Fibroblast of lung (primary cell): Measurements from ENCODE around the gene FCN2. TPM values are rescaled to one million over a fixed set of nuclear protein-coding genes. Genes with fewer than 3 reads are reported as not detected.
A peak's percentile ranks its signal among the peaks of the same experiment; 100 is the strongest.

Experiments used
- DNase-seq, 2 donors: peaks; one replicate each; pipeline versions ENCODE4 v3.0.0 to v3.0.0-alpha.2; 2010; ENCODE audit warnings: low read depth in 2 of 2
- H2AFZ ChIP-seq: 2 replicates; pipeline ENCODE4 v1.5.1; 2012; ENCODE audit warnings: low read length, control low read depth, inconsistent platforms
- H3K27ac ChIP-seq: 2 replicates; pipeline ENCODE4 v1.5.1; 2011; ENCODE audit warnings: low read length, control low read depth; ENCODE audit not compliant: insufficient read depth
- H3K27me3 ChIP-seq: 2 replicates; pipeline ENCODE4 v1.5.1; 2011; ENCODE audit warnings: mild to moderate bottlenecking, low read length; ENCODE audit not compliant: control insufficient read depth, insufficient read depth
- H3K36me3 ChIP-seq: 2 replicates; pipeline ENCODE4 v1.5.1; 2011; ENCODE audit warnings: low read length; ENCODE audit not compliant: control insufficient read depth, insufficient read depth
- H3K4me1 ChIP-seq: 2 replicates; pipeline ENCODE4 v1.5.1; 2011; ENCODE audit warnings: low read length; ENCODE audit not compliant: control insufficient read depth, insufficient read depth; ENCODE audit errors: extremely low read depth
- H3K4me2 ChIP-seq: 2 replicates; pipeline ENCODE4 v1.5.1; 2011; ENCODE audit warnings: low read length, control low read depth; ENCODE audit not compliant: insufficient read depth; ENCODE audit errors: extremely low read depth
- H3K4me3 ChIP-seq, 4 experiments: fragments of 200-600 bp in 1 of 4; sonication (generic) in 1 of 4; replicated peaks in 1 of 4; 2 replicates each; pipeline ENCODE4 v1.5.1; 2011 to 2016; ENCODE audit warnings: low read length in 4 of 4, low read depth in 3 of 4, mild to moderate bottlenecking in 3 of 4, control low read depth in 2 of 4, inconsistent platforms in 1 of 4, mixed read lengths in 1 of 4; ENCODE audit not compliant: insufficient read depth in 1 of 4; ENCODE audit errors: control extremely low read depth in 1 of 4
- H3K79me2 ChIP-seq: 2 replicates; pipeline ENCODE4 v1.5.1; 2012; ENCODE audit warnings: mild to moderate bottlenecking, low read length, inconsistent platforms; ENCODE audit not compliant: control insufficient read depth, insufficient read depth
- H3K9ac ChIP-seq: 2 replicates; pipeline ENCODE4 v1.5.1; 2011; ENCODE audit warnings: mild to moderate bottlenecking, low read length, control low read depth; ENCODE audit not compliant: insufficient read depth
- H3K9me3 ChIP-seq: 2 replicates; pipeline ENCODE4 v1.5.1; 2012; ENCODE audit warnings: low read depth, low read length; ENCODE audit not compliant: control insufficient read depth, insufficient read depth
- H4K20me1 ChIP-seq: 2 replicates; pipeline ENCODE4 v1.5.1; 2011; ENCODE audit warnings: low read length; ENCODE audit not compliant: control insufficient read depth, insufficient read depth; ENCODE audit errors: extremely low read depth
- CTCF ChIP-seq, 2 donors: IDR thresholded peaks in 1 of 2; conservative IDR thresholded peaks in 1 of 2; 1 replicate in 1 of 2; 2 replicates in 1 of 2; pipeline ENCODE4 v1.5.1; 2011 to 2012; ENCODE audit warnings: low read length in 2 of 2, control low read depth in 1 of 2, inconsistent platforms in 1 of 2, low read depth in 1 of 2, mild to moderate bottlenecking in 1 of 2
- EZH2 ChIP-seq: IDR thresholded peaks from 2 replicates; pipeline ENCODE4 v1.5.1; 2012; ENCODE audit warnings: low read length, control low read depth, mild to moderate bottlenecking; ENCODE audit errors: missing control alignments
- polyA plus RNA-seq, 2 donors: library from polyadenylated mRNA; depleted of rRNA in 1 of 2; stranded (reverse) in 1 of 2; unstranded in 1 of 2; fragments of >200 nt; gene quantifications; 2 replicates each; pipeline ENCODE4 v1.2.1, GENCODE V29; 2011 to 2012; ENCODE audit warnings: missing spikeins in 1 of 2
- total RNA-seq: library from RNA; depleted of rRNA; stranded (reverse); fragments of >200 nt; gene quantifications from 2 replicates; pipeline ENCODE4 v1.2.1, GENCODE V29; 2014

Gene FCN2
- total and polyA plus RNA-seq, 2 donors (not counting 1 experiment from before 2014, with no cell fraction given), result not detected

GRCh38 chr9:134846699-134847098 lies 33.9 kb upstream of the FCN2 start:
- Histone ChIP-seq H4K20me1 (no peaks in the 10 kb centered on the region), H3K27ac (no peak overlapping the region), H3K4me3 (no peak overlapping the region), H3K4me1 (no peaks in the 10 kb centered on the region), H3K4me2 (no peak overlapping the region), H3K79me2 (no peaks in the 10 kb centered on the region), H3K36me3 (peaks cover 15% of the 10 kb centered on the region), H3K9ac (no peak overlapping the region), H3K9me3 (no peaks in the 10 kb centered on the region), H3K27me3 (no peaks in the 10 kb centered on the region), H2AFZ (no peak overlapping the region)
- TF ChIP-seq CTCF (conservative IDR thresholded peaks at IDR 0.05 in 1 of 2, IDR thresholded peaks at IDR 0.05 in 1 of 2; ENCODE audit: low read depth in 1 of 2, low read length in 2 of 2) (no peak), EZH2 (no peak)
- no peak for DNase-seq

- no peaks in the 10 kb centered on the region for H3K9me3 ChIP-seq
- H3K27me3 ChIP-seq, result no peaks in the 10 kb centered on the region
- no peak overlapping the region for H3K4me3 ChIP-seq
- no peak for TF ChIP-seq CTCF (conservative IDR thresholded peaks at IDR 0.05 in 1 of 2, IDR thresholded peaks at IDR 0.05 in 1 of 2; ENCODE audit: low read depth in 1 of 2, low read length in 2 of 2)
- TF ChIP-seq EZH2, result no peak
- no peaks in the 10 kb centered on the region for H3K4me1 ChIP-seq
- peak in 1 of 2 donors; percentile 27 for DNase-seq
- no peak overlapping the region for H3K9ac ChIP-seq
- no peaks in the 10 kb centered on the region for H4K20me1 ChIP-seq
- H2AFZ ChIP-seq, result no peak overlapping the region
- H3K4me2 ChIP-seq, result no peak overlapping the region
- H3K27ac ChIP-seq, result no peak overlapping the region
- H3K79me2 ChIP-seq, result no peaks in the 10 kb centered on the region
- H3K36me3 ChIP-seq, result peaks cover 12% of the 10 kb centered on the region
Measured at GRCh38 chr9:134847138-134847537, 33.5 kb upstream of the FCN2 start.

GRCh38 chr9:134847752-134848432 lies 32.7 kb upstream of the FCN2 start:
- no peaks in the 10 kb centered on the region for H4K20me1 ChIP-seq

More at GRCh38 chr9:134847752-134848432, 32.7 kb upstream of the FCN2 start:
- H3K27me3 ChIP-seq, result no peaks in the 10 kb centered on the region
- H3K36me3 ChIP-seq, result peaks cover 9% of the 10 kb centered on the region
- no peak overlapping the region for H2AFZ ChIP-seq
- H3K27ac ChIP-seq, result no peak overlapping the region
- no peak overlapping the region for H3K4me2 ChIP-seq
- DNase-seq, result no peak
- TF ChIP-seq EZH2 (no peak), CTCF (conservative IDR thresholded peaks at IDR 0.05 in 1 of 2, IDR thresholded peaks at IDR 0.05 in 1 of 2; ENCODE audit: low read depth in 1 of 2, low read length in 2 of 2) (no peak)
- H3K9me3 ChIP-seq, result no peaks in the 10 kb centered on the region
- no peaks in the 10 kb centered on the region for H3K4me1 ChIP-seq
- no peak overlapping the region for H3K9ac ChIP-seq
- H3K4me3 ChIP-seq, result no peak overlapping the region
- no peaks in the 10 kb centered on the region for H3K79me2 ChIP-seq
